Measurements from ENCODE around the gene PPP1R14C. TPM values are rescaled to one million over a fixed set of nuclear protein-coding genes. Genes with fewer than 3 reads are reported as not detected.
A peak's percentile ranks its signal among the peaks of the same experiment; 100 is the strongest.

Gene PPP1R14C
- total RNA-seq, 6 experiments from 2014 or later = 0.17 TPM; not detected in 5

GRCh38 chr6:150247803-150248202 is 105.0 kb downstream of the PPP1R14C start:
- Mint-ChIP-seq H3K27ac (no peak overlapping the region), H3K36me3 (ENCODE audit: low read depth) (peaks cover 4% of the 10 kb centered on the region; the same call in 1 of the 2 replicates), H3K4me1 (ENCODE audit: low read depth) (peaks cover 55% of the 10 kb centered on the region), H3K9me3 (no peaks in the 10 kb centered on the region), H3K27me3 (ENCODE audit: insufficient read depth) (peaks cover 3% of the 10 kb centered on the region; the same call in 1 of the 2 replicates), H3K4me3 (no peak overlapping the region)
- DNase-seq = no peak
- no peak for TF ChIP-seq CTCF (IDR thresholded peaks at IDR 0.05)

GRCh38 chr6:150248300-150248699 is 105.5 kb downstream of the PPP1R14C start:
- DNase-seq = no peak
- TF ChIP-seq CTCF (IDR thresholded peaks at IDR 0.05) = no peak
- peaks cover 60% of the 10 kb centered on the region for H3K4me1 Mint-ChIP-seq (ENCODE audit: low read depth)

GRCh38 chr6:150249261-150249660 is 106.4 kb downstream of the PPP1R14C start:
- no peak overlapping the region for H3K4me3 Mint-ChIP-seq
- peaks cover 4% of the 10 kb centered on the region; the same call in 1 of the 2 replicates for H3K36me3 Mint-ChIP-seq (ENCODE audit: low read depth)
- no peak for TF ChIP-seq CTCF (IDR thresholded peaks at IDR 0.05)
- H3K9me3 Mint-ChIP-seq = no peaks in the 10 kb centered on the region
- H3K27me3 Mint-ChIP-seq (ENCODE audit: insufficient read depth) = peaks cover 4% of the 10 kb centered on the region; the same call in 1 of the 2 replicates
- peaks cover 60% of the 10 kb centered on the region for H3K4me1 Mint-ChIP-seq (ENCODE audit: low read depth)
- H3K27ac Mint-ChIP-seq = 0 out of 2 replicates have a peak overlapping the region, but pooled peaks have one; percentile 38
- peak; percentile 68 for DNase-seq

More at GRCh38 chr6:150248300-150248699, 105.5 kb downstream of the PPP1R14C start:
- Mint-ChIP-seq H3K9me3 (no peaks in the 10 kb centered on the region), H3K36me3 (ENCODE audit: low read depth) (peaks cover 4% of the 10 kb centered on the region; the same call in 1 of the 2 replicates), H3K4me3 (no peak overlapping the region), H3K27me3 (ENCODE audit: insufficient read depth) (peaks cover 4% of the 10 kb centered on the region; the same call in 1 of the 2 replicates), H3K27ac (no peak overlapping the region)

GRCh38 chr6:150250826-150251225 is 108.0 kb downstream of the PPP1R14C start:
- Mint-ChIP-seq H3K4me3 (peak overlapping the region; percentile 7; the same call in 1 of the 2 replicates), H3K9me3 (no peaks in the 10 kb centered on the region), H3K27ac (peak overlapping the region; percentile 52), H3K36me3 (ENCODE audit: low read depth) (peaks cover 4% of the 10 kb centered on the region; the same call in 1 of the 2 replicates), H3K27me3 (ENCODE audit: insufficient read depth) (peaks cover 4% of the 10 kb centered on the region; the same call in 1 of the 2 replicates), H3K4me1 (ENCODE audit: low read depth) (peaks cover 58% of the 10 kb centered on the region)
- TF ChIP-seq CTCF (IDR thresholded peaks at IDR 0.05) = no peak
- DNase-seq = peak; percentile 68

- Mint-ChIP-seq H3K27me3 (ENCODE audit: insufficient read depth) (peaks cover 4% of the 10 kb centered on the region; the same call in 1 of the 2 replicates), H3K9me3 (no peaks in the 10 kb centered on the region), H3K27ac (peak overlapping the region; percentile 52; the same call in 1 of the 2 replicates), H3K4me1 (ENCODE audit: low read depth) (peaks cover 67% of the 10 kb centered on the region), H3K4me3 (no peak overlapping the region), H3K36me3 (ENCODE audit: low read depth) (peaks cover 4% of the 10 kb centered on the region; the same call in 1 of the 2 replicates)
- DNase-seq = no peak
- no peak for TF ChIP-seq CTCF (IDR thresholded peaks at IDR 0.05)
Measured at GRCh38 chr6:150251566-150252186, 108.8 kb downstream of the PPP1R14C start.
